WERI-Rb-1 (cell line): Measurements from ENCODE around the gene UBL7.
A peak's percentile ranks its signal among the peaks of the same experiment; 100 is the strongest.

Experiments used
- DNase-seq: peaks from one replicate; pipeline ENCODE4 v3.0.0-alpha.2; 2020
- H3K27ac ChIP-seq: fragments of 250-450 bp; sonication (Bioruptor Pico); 2 replicates; pipeline ENCODE4 v1.5.1; 2020; ENCODE audit warnings: mild to moderate bottlenecking, moderate library complexity
- H3K27me3 ChIP-seq: fragments of 250-450 bp; sonication (Bioruptor Pico); 2 replicates; pipeline ENCODE4 v1.5.1; 2021; ENCODE audit warnings: mild to moderate bottlenecking, low read depth, moderate library complexity; ENCODE audit not compliant: insufficient read depth, severe bottlenecking
- H3K36me3 ChIP-seq: fragments of 250-450 bp; sonication (Bioruptor Pico); 2 replicates; pipeline ENCODE4 v1.5.1; 2020; ENCODE audit warnings: mild to moderate bottlenecking, moderate library complexity
- H3K4me3 ChIP-seq: 2 replicates; pipeline ENCODE4 v1.5.1; 2011; ENCODE audit warnings: low read depth, mild to moderate bottlenecking, control low read depth, low read length
- H3K9me3 ChIP-seq: fragments of 250-450 bp; sonication (Bioruptor Pico); 2 replicates; pipeline ENCODE4 v1.5.1; 2021; ENCODE audit warnings: mild to moderate bottlenecking, moderate library complexity; ENCODE audit not compliant: severe bottlenecking
- TF ChIP-seq, protein P1 (sequence below): IDR thresholded peaks from 2 replicates; pipeline ENCODE4 v1.5.1; 2011; ENCODE audit warnings: low read depth, mild to moderate bottlenecking, control low read depth, inconsistent platforms, low read length

UBL7 gene

DNA sequence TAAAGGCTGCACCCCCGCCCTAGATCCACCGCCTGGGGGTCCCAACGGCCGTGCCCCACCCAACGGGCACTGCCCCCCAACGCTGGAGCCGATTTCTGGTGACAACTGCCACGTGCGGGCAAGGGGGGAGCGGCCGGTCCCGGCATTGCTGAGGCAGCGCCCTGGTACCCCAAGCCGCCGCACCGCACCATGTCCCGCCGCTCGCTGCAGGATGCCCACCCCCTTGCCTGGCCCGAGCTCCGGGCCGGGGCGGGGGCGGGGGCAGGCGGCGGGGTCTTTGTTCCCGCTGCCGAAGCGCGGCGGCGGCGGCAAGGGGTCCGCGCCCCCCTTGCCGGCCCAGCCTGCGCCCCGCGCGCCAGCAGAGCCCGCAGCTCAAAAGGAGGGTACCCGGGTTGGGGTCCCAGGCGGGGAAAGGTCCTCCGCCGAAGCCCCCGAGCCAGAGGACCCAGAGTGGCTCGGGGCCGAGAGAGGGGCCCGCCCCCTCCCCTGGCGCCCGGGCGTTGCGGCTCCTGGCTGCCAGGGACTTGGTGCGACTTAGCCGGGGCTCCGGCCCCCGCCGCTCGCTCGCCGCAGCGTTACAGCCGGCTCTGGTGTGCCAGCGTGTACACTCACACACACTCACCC lies 27.9 kb downstream of the UBL7 start:
- H3K9me3 ChIP-seq = no peaks in the 10 kb centered on the region

DNA sequence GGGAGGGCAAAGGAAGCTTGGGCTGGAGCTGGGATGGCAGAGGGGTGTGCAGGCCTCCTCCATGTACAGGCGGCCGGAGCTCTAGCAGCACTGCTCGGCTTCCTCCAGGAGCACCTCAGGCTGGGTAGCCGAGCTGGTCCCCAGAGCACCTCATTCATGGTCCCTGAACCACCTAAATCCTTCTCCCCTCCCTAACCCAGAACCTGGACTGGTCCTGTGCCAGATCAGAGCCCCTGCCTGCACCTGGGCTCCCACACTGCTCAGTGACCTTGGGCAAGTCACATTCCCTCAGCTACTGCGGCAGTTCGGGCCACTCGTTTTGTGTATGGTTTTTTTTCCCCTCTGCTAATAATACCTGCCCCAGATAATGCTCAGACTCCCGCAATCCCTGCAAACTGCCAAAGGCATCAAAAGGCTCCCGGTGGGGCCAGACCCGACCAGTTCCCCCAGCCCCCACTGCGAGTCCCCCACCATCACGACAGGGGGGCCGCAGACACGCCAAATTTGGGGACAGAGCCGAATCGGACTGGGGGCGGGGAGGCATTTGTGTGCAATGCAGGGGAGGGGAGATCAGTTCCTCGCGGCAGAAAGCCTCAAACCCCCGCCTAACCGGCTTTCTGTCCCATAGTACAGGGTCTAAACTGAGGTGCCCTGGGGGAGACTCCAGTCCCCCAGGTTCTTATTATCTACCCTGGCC lies 28.5 kb downstream of the UBL7 start:
- Histone ChIP-seq H3K27ac (no peak overlapping the region), H3K36me3 (peaks cover 3% of the 10 kb centered on the region; the same call in 1 of the 2 replicates), H3K27me3 (no peaks in the 10 kb centered on the region), H3K4me3 (peak overlapping the region; percentile 81), H3K9me3 (no peaks in the 10 kb centered on the region)
- TF ChIP-seq, protein P1, sequence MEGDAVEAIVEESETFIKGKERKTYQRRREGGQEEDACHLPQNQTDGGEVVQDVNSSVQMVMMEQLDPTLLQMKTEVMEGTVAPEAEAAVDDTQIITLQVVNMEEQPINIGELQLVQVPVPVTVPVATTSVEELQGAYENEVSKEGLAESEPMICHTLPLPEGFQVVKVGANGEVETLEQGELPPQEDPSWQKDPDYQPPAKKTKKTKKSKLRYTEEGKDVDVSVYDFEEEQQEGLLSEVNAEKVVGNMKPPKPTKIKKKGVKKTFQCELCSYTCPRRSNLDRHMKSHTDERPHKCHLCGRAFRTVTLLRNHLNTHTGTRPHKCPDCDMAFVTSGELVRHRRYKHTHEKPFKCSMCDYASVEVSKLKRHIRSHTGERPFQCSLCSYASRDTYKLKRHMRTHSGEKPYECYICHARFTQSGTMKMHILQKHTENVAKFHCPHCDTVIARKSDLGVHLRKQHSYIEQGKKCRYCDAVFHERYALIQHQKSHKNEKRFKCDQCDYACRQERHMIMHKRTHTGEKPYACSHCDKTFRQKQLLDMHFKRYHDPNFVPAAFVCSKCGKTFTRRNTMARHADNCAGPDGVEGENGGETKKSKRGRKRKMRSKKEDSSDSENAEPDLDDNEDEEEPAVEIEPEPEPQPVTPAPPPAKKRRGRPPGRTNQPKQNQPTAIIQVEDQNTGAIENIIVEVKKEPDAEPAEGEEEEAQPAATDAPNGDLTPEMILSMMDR = no peak
- no peak for DNase-seq

More for the DNA sequence above, 27.9 kb downstream of the UBL7 start:
- H3K36me3 ChIP-seq = peaks cover 3% of the 10 kb centered on the region; the same call in 1 of the 2 replicates
- H3K4me3 ChIP-seq = peak overlapping the region; percentile 81
- no peaks in the 10 kb centered on the region for H3K27me3 ChIP-seq
- DNase-seq = no peak
- TF ChIP-seq, protein P1 = no peak
- H3K27ac ChIP-seq = peak overlapping the region; percentile 77

DNA sequence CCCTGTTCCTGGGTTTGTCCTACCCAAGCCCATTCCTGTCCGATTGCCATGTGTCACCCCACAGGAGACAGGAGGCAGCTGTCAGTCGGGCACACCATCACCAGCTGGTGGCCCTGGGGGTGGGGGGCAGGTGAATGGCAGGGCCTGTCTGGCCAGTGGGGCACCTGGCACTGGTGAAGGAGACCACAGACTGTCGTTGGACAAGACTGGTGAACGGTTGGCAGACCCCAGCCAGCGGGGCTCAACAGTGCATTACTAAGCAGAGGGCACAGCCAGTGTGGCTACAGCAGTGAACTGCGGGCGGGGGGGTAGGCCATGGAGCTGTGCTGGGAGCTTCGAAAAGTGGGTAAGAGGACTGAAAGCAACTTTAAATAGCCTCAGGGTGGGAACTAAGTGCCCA lies 29.3 kb downstream of the UBL7 start:
- Histone ChIP-seq H3K4me3 (no peak overlapping the region), H3K27ac (no peak overlapping the region), H3K9me3 (no peaks in the 10 kb centered on the region), H3K27me3 (no peaks in the 10 kb centered on the region), H3K36me3 (peaks cover 3% of the 10 kb centered on the region; the same call in 1 of the 2 replicates)
- no peak for DNase-seq
- TF ChIP-seq, protein P1 = no peak

DNA sequence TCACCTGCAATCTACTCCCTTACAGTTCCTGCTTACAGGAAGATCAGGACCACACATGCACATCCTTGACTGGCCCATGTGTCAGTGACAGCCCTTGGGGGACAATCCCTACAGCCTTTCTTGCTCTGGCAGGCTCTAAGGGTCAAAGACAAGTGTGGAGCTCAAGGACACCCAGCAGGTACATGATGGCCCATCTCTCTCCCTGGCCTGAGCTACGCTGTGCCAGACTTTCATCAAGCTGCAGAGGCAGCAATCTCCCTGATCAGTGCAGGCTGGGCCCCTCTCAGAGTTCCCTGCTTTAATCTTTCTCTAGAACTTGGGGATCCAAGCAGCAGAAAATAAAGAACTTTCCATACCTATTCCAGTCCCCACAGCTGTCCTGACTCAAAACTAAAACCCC lies 29.8 kb downstream of the UBL7 start:
- H3K4me3 ChIP-seq = no peak overlapping the region
- peaks cover 3% of the 10 kb centered on the region; the same call in 1 of the 2 replicates for H3K36me3 ChIP-seq
- TF ChIP-seq, protein P1 = no peak
- no peak overlapping the region for H3K27ac ChIP-seq
- H3K27me3 ChIP-seq = no peaks in the 10 kb centered on the region
- DNase-seq = no peak
- H3K9me3 ChIP-seq = no peaks in the 10 kb centered on the region

DNA sequence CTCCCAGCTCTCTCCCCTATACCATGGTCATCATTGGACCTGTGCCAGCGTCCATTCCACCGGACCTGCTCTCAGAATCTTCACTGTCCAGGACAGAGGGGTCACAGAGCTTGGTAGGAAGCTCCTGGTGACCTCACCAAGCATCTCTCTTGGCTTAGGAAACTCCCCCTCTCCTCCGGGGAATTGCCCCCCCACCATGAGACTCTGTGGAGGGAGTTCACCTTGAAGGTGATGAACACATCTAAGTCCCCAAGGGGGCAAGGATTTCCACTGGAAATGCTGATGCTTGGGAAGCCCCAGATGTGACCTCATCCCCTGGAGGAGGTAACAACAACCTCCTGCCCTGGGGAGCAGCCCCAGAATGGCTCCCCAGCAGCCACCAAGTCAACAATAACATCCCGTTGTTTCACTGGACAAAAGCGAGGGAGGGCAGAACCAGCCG lies 30.4 kb downstream of the UBL7 start:
- peaks cover 3% of the 10 kb centered on the region for H3K36me3 ChIP-seq
- H3K4me3 ChIP-seq = no peak overlapping the region
- no peaks in the 10 kb centered on the region for H3K9me3 ChIP-seq
- H3K27me3 ChIP-seq = no peaks in the 10 kb centered on the region
- TF ChIP-seq, protein P1 = no peak
- no peak for DNase-seq
- no peak overlapping the region for H3K27ac ChIP-seq
